Measurements from ENCODE around the gene EEFSEC.

Gene EEFSEC

DNA sequence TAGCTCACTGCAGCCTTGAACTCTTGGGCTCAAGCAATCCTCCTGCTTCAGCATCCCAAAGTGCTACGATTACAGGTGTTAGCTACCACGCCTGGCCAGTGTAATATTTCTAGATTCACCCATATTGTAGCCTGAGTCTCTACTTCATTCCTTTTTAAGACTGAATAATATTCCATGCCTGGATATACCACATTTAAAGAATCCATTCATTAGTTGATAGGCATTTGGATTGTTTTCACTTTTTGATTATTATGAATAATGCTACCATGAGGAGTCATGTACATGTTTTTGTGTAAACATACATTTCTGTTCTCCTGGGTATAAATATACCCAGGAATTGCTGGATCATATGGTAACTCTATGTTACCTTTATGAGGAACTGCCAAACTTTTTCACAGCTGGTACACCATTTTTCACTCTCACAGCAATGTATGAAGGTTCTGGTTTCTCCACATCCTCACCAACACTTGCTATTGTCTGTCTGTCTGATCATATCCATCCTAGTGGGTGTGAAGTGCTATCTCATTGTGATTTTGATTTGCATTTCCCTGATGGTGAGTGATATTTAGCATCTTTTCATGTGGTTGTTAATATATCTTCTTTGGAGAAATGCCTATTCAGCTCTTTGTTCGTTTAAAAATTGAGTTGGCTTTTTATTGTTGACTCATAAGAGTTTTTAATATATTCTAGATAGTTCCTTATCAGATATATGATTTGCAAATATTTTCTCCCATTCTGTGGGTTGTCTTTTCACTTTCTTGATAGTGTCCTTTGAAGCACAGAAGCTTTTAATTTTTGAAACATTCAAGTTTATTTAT lies 32.6 kb downstream of the EEFSEC start:
- ATAC-seq, result no peak

DNA sequence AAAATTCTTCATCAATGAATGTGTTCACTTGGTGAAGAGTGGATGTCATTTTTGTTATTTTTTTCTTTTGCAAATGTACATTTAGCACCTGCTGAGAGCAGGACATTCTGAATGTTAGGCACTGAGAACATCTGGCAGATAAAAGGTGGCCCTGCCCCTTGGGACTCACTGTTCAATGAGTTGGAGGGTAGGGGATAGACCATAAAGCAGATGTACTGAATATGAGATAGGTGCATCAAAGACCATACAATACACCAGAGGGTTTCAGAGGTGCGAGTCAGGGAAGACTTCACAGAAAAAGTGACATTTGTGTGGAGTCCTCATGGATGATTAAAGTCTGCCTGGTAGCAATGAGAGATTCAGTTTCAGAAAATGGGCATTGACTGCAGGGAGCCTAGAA lies 34.2 kb downstream of the EEFSEC start:
- no peak for DNase-seq

More for the DNA sequence above, 32.6 kb downstream of the EEFSEC start:
- DNase-seq, result no peak

DNA sequence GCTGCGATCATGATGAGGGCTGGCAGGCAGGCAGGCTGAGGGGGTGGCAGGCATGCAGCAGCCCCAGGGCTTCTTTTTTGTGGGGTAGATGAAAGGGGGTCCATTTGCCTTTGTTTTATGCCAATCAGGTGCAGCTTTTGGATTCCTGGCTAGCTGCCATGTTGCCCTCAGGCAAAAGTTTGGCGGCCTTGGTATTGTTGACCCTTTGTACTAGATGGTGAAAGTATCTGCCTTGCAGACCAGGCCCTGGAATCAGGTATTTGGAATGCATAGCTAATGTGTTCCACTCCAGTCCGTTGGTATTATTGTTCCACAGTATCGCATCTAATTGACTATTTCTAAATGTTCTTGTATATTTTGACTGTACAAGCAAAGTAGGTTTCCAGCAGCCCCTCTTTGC lies 35.0 kb downstream of the EEFSEC start:
- ATAC-seq (no peak), DNase-seq (no peak)

More for the DNA sequence above, 34.2 kb downstream of the EEFSEC start:
- peak; percentile 78 for ATAC-seq

DNA sequence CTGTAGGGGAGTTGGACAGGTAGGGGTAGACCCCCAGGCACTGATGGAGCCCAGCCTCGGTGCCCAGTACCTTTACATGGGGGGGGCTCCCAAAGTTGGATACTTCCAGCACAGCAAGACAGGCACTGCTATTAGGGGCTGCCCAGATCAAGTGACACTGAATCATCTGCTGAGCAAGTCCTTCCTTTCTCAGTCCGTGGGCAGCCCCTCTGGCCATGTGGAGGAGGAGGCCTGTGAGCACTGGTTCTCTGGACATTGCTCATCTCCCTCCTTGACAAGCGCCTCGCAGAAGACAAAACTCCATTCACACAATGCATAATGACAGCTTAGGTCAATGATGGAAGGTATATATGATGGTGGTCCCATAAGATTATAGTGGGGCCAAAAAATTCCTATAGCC lies 35.7 kb downstream of the EEFSEC start:
- no peak for ATAC-seq

DNA sequence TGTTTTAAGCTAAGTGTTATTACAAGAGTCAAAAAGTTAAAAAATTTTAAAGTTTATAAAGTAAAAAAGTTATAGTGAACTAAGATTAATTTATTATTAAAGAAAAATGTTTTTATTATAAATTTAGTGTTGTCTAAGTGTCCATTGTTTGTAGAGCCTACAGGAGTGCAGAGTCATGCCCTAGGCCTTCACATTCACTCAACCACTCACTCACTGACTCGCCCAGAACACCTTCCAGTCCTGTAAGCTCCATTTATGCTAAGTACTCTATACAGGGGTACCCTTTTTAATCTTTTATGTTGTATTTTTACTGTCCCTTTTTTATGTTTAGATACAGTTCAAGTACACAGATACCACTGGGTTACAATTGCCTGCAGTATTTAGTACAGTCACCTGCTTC lies 37.2 kb downstream of the EEFSEC start:
- ATAC-seq, result no peak

More for the DNA sequence above, 35.7 kb downstream of the EEFSEC start:
- no peak for DNase-seq

DNA sequence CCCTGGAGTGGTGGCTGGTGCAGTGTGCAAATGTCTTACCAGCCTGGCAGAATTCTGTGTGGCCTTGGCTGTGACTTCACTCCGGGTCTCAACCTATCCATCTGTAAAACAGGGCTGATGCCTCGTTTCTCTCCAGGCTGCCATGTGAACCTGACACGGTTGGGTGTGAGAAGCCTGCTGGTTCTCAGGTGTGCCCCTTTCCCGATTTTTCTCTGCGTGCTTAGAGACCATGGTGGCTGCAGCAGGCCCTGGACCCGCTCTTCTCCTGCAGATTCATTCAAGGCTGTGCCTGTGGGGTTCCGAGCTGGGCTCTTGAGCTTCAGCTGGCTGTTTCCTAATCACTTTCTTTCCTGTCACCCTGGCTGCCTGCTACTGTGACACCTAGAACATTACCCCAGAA lies 38.9 kb downstream of the EEFSEC start:
- ATAC-seq (no peak), DNase-seq (no peak)

More for the DNA sequence above, 37.2 kb downstream of the EEFSEC start:
- no peak for DNase-seq

DNA sequence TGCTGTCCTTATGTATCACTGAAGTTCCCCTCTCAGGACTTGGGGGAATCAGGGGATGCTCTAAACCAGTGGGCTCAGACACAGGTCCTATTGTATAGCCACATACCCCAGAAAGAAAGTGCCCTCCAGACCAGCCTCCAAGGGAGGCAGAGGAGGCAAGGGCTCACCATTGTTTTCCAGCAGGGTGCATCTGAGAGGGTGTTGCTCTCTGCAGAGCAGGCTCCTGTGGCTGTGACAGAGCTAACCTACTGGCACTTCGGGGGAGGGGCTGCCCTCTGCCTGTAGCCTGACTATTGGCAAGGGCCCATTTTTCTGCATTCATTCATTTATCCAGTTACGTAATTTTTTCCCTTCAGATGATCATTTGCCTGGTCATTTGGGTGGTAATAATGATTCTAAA lies 39.9 kb downstream of the EEFSEC start:
- DNase-seq (no peak), ATAC-seq (no peak)

DNA sequence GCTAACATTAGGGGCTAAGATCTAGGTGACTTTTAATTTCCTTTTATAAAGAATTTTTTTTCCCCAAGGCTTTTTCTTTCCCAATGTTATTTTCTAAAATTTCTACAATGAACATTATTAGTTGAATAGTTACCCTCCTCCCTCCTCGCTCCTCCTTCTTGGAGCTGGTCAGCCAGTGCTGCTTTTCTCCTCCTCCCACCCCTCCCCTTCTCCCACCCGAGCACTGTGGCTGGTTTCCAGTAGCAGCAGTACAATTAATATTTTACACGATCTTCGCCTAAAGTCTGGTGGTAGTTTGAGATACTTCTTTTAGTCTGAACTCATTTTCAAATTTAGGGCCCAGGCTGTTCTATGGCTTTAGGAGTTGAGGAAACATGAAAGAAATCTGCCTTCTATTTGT lies 41.6 kb downstream of the EEFSEC start:
- DNase-seq, result no peak
- no peak for ATAC-seq

DNA sequence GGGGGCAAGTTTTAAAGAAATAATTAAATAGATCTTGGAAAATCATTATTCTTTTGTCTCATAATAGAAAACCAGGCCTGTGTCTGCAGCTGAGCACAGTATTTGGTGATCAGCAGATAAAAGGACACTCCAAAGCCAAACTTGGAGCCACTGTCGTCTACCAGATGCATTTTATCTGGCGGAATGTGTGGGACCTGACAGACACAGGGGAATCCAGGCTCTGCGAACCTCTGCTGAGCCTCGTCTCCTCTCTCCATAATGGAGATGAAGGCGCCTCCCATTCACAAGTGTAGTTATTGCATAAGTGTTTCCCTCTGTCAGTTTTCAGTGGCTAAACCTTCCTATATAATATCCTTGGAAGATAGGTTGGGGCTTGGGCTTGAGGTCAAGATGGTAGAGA lies 42.1 kb downstream of the EEFSEC start:
- ATAC-seq (no peak), DNase-seq (no peak)

DNA sequence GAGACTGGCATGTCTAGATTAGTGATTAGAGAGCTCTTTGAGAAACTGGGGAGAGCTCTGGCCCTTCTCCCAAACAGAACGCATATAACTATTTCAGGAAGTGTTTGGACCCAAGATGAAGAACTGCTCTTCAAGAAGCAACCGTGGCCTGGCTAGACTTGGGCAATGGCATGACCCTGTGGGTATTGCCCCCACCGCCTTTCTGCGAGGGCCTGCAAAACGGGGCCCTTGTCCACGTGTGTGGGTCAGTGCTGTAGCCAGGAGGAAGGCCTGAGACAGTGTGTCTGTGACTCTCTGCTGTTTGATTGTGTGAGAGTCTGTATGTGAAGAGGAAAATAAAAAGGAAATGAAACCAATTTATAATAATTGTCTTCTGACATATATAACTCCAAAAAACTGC lies 42.5 kb downstream of the EEFSEC start:
- ATAC-seq (no peak), DNase-seq (no peak)

DNA sequence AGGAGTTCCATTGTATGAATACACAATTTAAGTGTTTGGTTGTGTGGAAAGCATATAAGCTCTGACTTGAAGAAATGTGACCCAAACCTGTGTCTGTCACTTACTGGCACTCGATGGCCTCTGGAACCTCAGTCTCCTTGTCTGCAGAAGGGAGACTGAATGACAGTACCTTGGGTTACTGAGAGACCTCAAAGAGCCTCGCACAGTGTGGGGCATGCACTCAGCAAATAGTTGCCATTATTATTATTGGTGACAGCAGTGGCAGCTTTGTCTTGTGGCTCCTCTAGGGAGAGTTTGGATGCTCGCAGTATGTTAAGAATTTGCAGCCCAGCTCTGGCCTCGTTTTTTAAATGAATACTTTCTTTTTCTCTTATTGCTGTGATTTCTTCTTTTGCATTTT lies 43.4 kb downstream of the EEFSEC start:
- no peak for ATAC-seq
- no peak for DNase-seq

DNA sequence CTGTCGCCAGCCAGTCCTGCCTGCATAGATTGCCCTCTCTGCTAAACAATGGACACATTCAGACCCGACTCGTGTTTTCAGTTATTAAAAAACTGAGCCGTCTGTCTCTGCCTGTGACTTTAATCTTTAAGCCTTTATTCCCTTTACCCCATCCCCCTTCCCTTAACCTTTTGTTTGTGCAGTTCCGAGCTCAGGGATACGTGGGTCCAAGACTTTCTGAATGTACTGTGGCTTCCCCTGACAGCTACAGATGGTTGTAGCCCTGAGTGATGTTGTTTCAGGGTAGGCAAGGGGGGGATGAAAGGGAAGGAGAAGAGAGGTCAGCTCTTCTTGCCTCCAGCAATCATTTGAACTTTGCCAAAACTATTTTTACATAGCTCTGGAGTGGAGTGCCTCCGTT lies 44.6 kb downstream of the EEFSEC start:
- ATAC-seq (no peak), DNase-seq (no peak)

DNA sequence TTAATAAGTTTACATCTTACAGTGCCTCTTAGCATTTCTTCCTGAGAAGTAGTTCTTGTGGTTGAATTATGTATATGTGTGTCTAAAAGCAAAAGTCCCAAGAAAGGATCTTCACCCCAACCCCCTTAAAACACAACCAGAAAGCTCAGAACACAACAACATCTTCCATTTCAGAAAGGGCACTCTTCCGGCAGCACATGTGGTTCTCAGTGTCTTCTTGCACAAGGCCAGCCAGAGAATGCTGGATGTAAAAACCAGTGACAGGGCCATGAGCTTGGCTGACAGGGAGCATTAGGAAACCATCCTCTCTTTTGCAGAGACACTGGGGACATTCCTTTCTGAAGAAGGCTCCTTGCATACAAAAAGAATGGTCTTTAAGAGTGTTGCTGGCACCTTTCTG lies 45.0 kb downstream of the EEFSEC start:
- ATAC-seq, result no peak

DNA sequence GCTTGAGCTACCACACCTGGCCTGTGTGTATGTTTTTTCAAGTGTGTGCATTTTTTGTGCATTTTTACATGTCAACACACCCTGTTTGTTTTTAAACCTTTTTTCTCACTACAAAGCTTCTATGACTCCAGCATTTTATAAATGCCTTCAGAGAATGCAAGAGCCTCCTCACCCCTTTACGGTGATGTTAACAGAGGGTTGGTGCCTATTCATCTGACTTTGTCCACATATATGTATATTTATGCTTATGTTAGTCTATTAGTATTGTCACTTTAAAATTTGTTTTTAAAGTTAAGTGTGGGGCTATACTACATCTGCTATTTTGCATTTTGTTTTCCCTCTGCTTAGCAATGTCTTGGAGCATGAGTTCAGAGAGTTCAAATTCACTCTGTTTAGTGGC lies 45.8 kb downstream of the EEFSEC start:
- ATAC-seq, result no peak
- DNase-seq, result no peak

More for the DNA sequence above, 45.0 kb downstream of the EEFSEC start:
- no peak for DNase-seq

DNA sequence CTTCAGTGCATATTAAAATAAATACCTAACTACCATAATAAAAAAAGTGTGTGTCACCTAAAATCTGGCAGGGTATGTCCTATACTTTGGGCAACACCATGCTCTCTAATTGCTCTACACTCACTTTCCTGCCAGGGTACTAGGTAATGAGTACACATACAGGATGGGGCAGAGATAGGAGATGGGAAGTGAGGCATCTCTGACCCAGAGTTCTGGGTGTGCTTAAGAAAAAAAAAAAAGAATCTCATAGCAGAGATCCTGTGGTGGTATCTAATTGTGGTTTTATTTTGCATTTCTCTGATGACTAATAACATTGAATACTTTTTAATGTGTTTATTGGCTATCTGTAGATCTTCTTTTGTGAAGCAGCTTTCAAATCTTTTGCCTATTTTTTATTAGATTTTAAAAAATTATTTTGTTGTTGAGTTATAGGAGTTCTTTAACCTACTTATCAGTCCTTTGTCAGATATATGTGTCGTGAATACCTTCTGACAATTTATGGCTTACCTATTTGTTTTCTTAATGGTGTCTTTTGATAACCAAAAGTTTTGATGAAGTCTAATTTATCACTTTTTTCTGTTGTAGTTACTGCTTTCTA lies 48.0 kb downstream of the EEFSEC start:
- DNase-seq (no peak), ATAC-seq (no peak)

DNA sequence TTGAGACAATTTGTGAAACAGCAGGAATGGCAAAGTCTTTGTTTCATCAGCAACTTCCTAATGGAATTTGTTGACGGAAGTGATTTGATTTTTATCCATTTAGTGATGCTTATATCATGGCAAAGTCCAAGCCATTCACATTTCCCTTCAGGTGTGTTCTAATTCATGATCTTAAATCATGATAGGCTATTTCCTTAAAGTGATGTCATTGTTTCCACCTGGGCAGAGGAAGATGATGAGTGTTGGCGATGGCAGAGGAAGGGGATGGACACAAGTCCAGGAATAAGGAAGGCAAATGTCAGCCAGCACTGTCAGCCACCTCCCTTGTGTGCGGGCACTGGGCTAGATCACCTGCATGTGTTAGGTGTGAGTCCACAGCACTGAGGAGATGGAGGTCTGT lies 49.9 kb downstream of the EEFSEC start:
- DNase-seq (no peak), ATAC-seq (no peak)

DNA sequence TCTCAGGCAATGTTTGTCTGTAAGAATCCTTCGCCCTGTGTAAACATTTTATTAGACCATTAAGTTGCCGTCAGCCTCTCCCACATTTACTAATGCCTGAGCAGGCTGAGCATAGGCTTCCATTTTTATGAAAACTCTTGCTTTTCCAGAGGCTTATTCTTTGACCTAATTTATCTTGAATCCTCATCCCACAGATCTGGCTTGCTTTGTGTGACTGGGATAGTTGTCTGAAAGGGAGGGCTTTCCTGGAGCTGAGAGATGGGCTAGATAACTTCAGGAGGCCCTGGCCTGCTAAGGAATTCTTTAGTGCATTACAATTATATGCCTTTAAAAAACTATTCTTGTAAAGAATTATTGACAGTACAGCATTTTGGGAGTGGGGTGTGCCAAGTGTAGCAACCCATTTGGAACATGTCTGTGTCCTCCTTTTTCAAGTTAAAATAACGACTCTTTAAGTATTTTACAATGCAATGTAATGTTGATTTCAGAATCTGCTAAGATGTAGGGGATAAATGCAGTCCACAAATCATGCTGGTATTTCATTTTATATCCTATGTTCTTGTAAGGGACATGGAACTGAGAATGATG lies 52.4 kb downstream of the EEFSEC start:
- no peak for DNase-seq
- no peak for ATAC-seq

DNA sequence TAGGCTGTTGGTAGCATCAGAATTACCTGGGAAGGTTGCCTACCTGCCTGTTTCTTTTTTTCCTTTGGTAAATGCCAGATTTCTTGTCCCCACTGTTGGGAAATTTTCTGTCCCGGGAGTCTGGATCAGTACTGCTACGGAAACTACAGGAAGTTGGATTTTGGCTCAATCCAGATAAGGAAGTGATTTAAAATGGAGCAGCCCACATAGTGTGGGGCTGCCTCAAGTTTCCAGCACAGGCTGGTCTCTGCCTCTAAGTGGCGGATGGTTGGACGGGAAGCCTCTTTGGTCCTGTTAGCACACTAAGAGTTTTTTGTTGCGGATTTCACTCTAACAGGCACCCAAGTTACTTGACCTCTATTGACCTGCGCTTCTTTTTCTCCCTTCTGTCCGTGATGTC lies 54.7 kb downstream of the EEFSEC start:
- no peak for DNase-seq
- ATAC-seq, result no peak

DNA sequence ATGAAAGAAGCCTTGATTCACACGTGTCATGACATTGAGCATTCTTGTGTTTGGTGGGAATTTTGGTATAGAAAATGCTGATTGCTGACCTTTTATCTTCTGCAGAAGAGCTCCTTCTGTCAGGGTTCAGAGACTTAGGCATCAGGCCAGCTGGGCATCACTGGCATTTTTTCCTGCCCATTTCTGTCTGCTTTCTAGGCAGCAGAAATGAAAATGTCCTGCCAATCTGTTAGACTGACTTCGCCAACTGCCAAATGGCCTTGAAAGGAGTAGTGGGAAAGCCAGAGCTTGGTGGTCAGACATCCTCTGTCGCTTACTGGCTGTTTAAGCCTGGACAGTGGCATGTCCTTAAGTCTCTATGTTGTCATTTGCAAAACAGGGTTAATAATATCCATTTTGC lies 57.4 kb downstream of the EEFSEC start:
- ATAC-seq (no peak), DNase-seq (no peak)

DNA sequence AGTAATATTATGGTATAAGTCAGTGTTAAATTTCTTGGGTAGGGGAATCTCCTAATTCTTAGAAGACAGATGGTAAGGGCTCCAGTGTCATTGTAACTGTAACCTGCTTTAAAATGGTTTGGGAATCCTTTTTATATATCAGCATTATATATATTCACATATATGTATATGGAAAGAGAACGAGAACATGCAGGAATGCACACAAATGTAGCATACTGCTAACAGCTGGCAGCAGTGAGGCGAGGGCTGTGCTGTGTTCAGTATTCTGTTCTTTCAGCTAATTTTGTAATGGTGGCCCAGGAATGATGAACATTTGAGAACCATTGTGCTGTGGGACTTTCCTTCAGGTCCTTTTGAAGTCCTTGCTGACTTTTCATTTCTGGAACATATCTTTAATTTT lies 60.8 kb downstream of the EEFSEC start:
- DNase-seq (no peak), ATAC-seq (no peak)

DNA sequence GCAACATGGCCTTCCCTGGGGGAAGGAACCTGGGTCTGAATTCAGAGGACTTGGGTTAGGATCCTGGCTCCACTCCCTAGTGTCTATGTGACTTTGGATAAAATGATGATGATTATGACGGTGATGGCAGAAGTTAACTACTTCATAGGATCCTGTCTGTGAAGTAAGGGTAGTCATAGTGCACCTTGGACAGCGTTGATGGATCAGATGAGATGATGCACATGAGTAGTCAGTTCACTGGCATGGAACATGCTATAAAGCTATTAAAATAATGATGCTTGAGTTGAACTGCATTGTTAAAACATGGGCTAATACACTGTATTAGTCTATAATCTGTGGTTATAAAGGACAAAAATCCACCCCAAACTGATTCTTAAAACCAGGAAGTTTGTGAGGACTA lies 62.0 kb downstream of the EEFSEC start:
- ATAC-seq (no peak), DNase-seq (no peak)

DNA sequence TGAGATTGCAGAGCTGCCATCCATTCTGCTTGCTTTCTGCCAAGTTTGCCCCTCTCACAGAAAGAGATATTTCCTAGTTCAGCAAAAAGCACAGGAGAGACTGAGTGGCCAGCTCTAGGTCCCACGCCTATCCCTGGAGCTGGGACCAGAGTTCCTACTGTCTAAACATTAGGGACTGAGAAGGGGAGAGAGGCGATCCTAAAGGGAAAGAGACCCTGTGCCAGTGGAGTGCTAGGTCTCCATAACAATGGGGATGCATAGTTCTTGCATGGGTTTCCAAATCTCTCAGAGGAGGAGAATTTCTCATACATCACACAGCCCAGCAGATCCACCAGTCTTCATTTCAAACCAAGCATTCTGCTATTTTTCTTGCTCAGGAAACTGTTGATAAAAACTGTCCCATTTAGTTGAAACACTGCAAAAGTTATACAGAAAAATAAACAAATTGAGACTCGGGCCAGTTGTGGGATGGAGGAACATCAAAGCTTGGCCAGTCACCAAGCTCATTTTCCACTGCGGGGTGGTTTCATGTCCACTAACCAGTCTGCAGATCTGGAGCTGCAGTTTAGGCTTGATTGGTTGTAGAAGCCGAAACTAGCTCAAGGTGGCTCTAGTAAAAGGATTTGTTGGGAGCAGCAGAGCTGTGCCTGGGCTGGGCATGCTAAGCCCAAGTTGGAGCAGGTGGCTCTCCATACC lies 62.7 kb downstream of the EEFSEC start:
- ATAC-seq (no peak), DNase-seq (no peak)
